ENCODE results near the gene FRK.

FRK gene

DNA sequence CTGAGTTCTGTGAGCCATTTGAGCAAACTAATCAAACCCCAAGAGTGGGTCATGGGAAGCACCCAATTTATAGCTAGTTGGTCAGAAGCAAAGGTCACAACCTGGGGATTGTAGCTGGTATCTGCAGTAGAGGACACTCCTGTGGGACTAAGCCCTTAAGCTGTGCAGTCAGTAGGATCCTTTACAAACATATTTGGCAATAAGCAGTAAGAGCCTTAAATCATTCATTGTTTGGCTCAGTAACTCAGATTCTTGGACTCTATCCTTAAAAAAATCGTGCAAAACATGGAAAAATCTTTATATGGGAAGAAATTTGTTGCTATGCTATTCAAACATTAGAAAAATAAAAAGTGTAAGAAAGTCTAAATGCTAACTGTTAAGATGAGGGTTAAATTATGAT, 29.9 kb downstream of the FRK start:
- no peak for DNase-seq (ENCODE audit: low read depth)
- TF ChIP-seq, protein P1, sequence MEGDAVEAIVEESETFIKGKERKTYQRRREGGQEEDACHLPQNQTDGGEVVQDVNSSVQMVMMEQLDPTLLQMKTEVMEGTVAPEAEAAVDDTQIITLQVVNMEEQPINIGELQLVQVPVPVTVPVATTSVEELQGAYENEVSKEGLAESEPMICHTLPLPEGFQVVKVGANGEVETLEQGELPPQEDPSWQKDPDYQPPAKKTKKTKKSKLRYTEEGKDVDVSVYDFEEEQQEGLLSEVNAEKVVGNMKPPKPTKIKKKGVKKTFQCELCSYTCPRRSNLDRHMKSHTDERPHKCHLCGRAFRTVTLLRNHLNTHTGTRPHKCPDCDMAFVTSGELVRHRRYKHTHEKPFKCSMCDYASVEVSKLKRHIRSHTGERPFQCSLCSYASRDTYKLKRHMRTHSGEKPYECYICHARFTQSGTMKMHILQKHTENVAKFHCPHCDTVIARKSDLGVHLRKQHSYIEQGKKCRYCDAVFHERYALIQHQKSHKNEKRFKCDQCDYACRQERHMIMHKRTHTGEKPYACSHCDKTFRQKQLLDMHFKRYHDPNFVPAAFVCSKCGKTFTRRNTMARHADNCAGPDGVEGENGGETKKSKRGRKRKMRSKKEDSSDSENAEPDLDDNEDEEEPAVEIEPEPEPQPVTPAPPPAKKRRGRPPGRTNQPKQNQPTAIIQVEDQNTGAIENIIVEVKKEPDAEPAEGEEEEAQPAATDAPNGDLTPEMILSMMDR (IDR thresholded peaks at IDR 0.05; ENCODE audit: control insufficient read depth, insufficient read depth, low read depth, low read length, missing control alignments): no peak
- no peak overlapping the region for H3K4me3 ChIP-seq (ENCODE audit: control insufficient read depth, low read depth, low read length)

DNA sequence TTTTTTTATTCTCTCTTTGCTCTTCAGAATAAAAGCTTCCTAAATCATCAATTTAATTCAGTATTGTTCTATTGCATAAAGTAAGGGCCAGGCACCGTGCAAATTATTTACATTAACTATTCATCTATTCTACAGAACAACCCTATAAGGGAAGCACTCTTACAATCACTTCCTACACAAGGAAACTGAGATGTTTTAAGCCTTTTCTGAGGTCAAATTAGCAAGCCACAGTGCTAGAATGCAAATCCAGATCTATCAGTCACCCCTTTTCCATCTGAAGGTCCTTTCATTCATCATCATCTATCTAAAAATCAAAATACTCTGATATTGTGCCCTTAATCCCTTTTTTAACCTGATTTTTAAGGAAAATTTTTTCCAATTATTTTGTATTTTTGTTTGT, 31.2 kb downstream of the FRK start:
- TF ChIP-seq, protein P1 (IDR thresholded peaks at IDR 0.05; ENCODE audit: control insufficient read depth, insufficient read depth, low read depth, low read length, missing control alignments): no peak
- H3K4me3 ChIP-seq (ENCODE audit: control insufficient read depth, low read depth, low read length): no peak overlapping the region
- DNase-seq (ENCODE audit: low read depth): no peak

DNA sequence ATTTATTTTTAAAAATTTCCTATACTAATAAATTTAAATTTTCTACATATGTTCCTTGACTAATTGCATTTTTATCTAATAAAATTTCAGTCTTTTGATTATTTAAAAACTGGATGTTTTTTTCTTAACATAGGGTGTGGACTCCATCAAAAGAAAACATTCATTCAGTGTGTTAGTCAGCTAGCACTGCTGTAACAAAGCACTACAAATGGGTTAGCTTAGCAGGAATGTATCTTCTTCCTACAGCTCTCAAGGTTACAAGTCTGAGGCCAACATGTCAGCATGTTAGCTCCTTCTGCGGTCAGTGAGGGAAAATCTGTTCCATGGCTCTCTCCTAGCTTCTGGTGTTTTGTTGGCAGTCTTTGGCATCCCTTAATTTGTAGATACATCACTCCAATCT, 32.5 kb downstream of the FRK start:
- DNase-seq (ENCODE audit: low read depth): no peak
- TF ChIP-seq, protein P1 (IDR thresholded peaks at IDR 0.05; ENCODE audit: control insufficient read depth, insufficient read depth, low read depth, low read length, missing control alignments): no peak
- no peak overlapping the region for H3K4me3 ChIP-seq (ENCODE audit: control insufficient read depth, low read depth, low read length)

DNA sequence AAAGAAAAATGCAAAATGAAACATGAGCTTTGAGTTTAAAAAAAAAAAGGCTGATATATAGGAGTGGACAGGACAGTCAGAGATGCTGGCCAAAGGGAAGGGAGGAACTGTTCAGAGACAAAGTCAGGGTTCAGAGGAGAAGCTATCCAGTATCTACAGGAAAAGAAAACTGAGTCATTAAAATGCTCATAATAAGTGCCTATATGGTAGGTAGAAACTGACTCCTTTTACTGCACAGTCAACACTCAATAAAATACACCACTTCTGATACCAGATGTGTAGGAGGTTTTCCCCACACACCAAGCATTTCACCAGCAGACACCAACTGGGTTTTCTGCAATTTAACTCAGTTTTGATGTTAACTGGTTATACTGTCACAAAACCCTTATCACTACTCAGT, 32.9 kb downstream of the FRK start:
- no peak for DNase-seq (ENCODE audit: low read depth)
- TF ChIP-seq, protein P1 (IDR thresholded peaks at IDR 0.05; ENCODE audit: control insufficient read depth, insufficient read depth, low read depth, low read length, missing control alignments): no peak
- no peak overlapping the region for H3K4me3 ChIP-seq (ENCODE audit: control insufficient read depth, low read depth, low read length)

DNA sequence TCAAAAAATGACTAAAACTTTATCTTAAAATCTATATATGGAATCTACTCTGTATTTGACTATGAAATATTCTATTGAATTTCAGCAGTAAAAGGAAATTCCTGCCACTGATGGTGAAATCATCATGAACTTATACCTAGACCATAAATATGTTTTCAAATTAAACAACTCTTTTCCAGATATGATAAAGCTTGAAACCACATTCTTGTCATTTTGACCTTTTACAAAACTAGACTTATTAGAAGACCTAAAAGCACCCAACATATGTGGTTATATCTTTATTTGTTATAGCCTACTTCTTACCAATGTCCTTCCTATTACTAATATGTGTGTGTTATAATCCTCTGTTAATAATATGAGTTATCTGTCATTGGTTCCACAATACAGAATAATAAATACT, 35.3 kb downstream of the FRK start:
- H3K4me3 ChIP-seq (ENCODE audit: control insufficient read depth, low read depth, low read length): no peak overlapping the region
- TF ChIP-seq, protein P1 (IDR thresholded peaks at IDR 0.05; ENCODE audit: control insufficient read depth, insufficient read depth, low read depth, low read length, missing control alignments): no peak
- no peak for DNase-seq (ENCODE audit: low read depth)

DNA sequence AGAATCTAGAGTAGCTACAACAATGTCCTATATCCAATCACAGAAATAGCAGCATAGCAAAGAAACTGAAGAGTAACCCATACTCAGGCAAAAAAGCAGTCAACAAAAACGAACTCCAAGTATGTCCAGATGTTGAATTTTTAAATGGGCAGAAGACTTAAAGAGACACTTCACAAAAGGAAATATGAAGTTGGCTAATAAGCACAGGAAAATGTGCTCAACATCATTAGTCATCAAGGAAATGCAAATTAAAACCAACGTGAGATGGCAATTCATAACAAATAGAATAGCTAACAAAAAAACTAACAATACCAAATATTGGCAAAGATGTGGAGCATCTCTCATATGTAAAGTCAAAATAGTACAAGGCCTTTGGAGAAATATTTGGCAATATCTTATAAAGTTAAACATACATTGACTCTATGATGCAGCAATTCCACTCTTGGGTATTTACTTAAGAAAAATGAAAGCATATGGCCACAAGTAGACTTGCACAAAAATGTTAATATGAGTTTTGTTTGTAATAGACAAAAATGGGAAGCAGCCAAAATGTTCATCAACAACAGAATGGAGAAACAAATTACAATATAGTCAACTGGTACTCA, 37.7 kb downstream of the FRK start:
- TF ChIP-seq, protein P1 (IDR thresholded peaks at IDR 0.05; ENCODE audit: control insufficient read depth, insufficient read depth, low read depth, low read length, missing control alignments): no peak
- DNase-seq (ENCODE audit: low read depth): no peak
- H3K4me3 ChIP-seq (ENCODE audit: control insufficient read depth, low read depth, low read length): no peak overlapping the region

DNA sequence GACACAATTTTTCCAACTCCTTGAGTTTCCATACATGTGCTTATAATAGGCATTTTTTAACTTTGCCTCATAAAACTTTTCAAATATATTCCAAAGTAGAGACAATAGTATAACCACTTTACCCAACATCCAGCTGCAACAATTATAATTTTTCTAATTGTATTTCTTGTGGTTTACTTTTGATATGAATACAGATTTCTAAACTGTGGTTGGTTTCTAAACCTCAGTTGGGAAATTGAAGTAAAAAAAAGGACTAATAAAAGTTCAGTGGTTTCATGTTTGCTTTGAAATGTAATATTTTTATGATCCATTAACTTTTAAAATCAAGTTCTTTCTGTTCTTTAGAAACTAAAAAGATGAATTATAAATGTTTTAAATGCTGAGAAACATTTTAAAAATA, 40.0 kb downstream of the FRK start:
- no peak for DNase-seq (ENCODE audit: low read depth)
- H3K4me3 ChIP-seq (ENCODE audit: control insufficient read depth, low read depth, low read length): no peak overlapping the region
- TF ChIP-seq, protein P1 (IDR thresholded peaks at IDR 0.05; ENCODE audit: control insufficient read depth, insufficient read depth, low read depth, low read length, missing control alignments): no peak
